SHP77 treated with DMSO at 0.1 percent for 48 hours (cell line): Measurements from ENCODE around the gene NASP.

Experiments
- DNase-seq: peaks from one replicate; lab custom pipeline; 2025; lab: John Stamatoyannopoulos, UW

NASP gene, protein sequence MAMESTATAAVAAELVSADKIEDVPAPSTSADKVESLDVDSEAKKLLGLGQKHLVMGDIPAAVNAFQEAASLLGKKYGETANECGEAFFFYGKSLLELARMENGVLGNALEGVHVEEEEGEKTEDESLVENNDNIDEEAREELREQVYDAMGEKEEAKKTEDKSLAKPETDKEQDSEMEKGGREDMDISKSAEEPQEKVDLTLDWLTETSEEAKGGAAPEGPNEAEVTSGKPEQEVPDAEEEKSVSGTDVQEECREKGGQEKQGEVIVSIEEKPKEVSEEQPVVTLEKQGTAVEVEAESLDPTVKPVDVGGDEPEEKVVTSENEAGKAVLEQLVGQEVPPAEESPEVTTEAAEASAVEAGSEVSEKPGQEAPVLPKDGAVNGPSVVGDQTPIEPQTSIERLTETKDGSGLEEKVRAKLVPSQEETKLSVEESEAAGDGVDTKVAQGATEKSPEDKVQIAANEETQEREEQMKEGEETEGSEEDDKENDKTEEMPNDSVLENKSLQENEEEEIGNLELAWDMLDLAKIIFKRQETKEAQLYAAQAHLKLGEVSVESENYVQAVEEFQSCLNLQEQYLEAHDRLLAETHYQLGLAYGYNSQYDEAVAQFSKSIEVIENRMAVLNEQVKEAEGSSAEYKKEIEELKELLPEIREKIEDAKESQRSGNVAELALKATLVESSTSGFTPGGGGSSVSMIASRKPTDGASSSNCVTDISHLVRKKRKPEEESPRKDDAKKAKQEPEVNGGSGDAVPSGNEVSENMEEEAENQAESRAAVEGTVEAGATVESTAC

DNA sequence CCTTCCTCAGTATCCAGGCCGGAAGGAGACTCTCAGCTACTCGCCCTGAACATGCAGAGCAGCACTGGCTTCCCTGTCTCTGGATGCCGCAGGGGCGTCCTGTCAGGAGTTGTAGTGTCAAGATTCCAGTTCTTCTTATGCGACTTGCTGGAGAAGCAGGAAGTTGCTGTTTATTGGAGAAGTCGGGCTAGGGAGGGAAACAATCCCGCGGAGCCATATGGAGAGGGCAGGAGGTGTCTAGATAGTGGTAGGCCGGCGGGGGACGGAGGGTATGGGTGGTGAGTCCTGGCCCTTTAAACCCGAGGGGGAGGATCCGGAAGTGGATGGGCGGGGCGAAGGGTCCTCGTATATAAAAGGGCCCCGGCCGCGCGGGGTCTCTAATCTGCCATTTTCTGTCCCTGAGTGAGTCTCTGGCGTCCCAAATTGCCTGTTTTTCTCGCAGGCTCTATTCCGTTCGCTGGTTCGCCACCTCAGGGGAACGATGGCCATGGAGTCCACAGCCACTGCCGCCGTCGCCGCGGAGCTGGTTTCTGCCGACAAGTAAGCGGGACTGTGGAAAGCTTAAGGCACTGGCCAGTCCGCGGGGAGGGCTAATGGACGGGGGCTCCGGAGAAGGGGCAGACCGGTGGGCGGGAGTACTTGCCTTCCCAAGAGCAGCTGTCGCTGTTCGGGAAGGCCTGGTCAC is at the start of gene NASP:
Gene NASP, plus strand, starts transcription at position 376 of the 685 bp plus-strand sequence. Its CDS starts 106 bp downstream, at position 482.
- peak; percentile 64 for DNase-seq

DNA sequence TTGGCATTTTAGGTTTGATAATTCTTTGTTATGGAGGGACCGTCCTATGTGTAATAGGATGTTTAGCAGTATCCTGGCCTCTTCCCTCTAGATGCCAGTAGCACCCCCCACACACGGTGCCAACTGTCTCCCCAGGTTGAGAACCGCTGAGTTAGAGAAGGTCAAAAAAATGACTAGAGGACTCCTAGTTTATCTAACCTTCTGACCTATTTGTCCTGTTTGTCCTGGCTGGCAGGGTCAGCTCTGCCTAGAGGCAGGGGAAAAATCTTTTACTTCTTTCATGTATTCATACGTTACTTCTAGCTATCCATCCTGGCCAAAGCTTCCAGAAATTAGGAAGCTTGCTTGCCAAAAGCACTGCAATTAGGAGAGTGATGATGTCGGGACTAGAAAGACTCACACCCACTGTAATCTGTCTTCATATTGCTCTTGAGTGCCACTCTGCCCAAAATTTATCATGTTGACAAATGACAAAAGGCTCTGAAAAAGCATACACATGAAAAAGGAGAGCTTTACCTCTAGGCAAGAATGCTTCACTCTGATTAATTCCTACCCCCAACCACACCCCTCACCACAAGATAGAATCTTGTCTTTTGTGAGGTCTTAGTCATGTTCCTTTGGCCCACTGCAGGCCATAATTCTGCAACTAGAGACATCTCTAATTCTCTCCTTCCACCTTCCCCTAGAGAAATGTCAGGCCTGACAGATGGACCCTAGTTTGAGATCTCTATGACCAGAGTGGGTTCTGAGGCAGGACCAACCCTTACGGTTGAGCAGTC is 47.7 kb upstream of the NASP start:
- no peak for DNase-seq

DNA sequence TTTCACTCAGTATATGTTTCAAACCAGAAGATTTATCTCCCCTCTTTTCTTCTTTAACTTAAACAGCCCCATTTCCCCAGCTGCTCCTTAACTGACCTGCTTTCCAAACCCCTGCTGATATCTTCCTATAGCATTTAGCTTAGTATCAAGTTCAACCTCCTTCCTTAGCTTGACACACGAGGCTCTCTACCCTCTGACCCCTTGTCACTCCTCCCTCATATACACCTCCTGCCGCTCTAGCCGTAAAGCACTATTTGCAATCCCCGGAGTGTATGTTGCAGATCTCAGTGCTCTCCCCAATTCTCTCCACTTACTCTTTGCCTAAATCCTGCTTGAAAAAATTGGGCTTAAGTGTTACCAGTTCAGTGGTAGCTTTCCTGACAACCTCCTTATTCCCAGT is 47.0 kb upstream of the NASP start:
- no peak for DNase-seq

DNA sequence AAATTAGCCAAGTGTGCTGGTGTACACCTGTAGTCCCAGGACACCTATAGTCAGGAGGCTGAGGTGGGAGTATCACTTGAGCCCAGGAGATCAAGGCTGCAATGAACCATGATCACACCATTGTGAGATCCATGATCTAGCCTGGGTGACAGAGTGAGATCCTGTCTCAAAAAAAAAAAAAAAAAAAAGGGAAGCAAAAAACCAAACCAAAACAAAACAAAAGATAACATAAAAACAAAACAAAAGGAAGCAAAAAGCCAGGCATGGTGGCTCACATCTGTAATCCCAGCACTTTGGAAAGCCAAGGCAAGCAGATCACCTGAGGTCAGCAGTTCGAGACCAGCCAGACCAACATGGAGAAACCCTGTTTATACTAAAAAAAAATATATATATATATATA is 42.6 kb upstream of the NASP start:
- no peak for DNase-seq

DNA sequence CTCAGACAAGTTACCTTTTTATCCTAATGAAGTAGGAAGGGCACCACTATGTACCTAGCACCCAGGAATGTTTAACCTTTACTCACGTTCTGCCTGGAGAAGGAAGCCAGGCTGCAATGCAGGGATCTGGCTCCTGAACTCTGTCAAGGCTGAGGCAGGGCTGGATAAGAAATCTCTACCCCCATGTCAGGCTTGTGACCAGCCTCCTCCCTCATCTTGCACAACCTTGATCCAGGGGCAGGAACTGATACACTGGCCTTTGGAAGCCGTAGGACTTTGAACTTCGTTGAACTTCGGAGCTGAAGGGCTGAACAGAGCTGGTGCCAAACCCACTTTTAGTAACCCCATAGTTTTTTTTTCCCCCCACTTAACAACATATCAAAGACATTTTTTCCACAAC is 41.2 kb upstream of the NASP start:
- DNase-seq: no peak

DNA sequence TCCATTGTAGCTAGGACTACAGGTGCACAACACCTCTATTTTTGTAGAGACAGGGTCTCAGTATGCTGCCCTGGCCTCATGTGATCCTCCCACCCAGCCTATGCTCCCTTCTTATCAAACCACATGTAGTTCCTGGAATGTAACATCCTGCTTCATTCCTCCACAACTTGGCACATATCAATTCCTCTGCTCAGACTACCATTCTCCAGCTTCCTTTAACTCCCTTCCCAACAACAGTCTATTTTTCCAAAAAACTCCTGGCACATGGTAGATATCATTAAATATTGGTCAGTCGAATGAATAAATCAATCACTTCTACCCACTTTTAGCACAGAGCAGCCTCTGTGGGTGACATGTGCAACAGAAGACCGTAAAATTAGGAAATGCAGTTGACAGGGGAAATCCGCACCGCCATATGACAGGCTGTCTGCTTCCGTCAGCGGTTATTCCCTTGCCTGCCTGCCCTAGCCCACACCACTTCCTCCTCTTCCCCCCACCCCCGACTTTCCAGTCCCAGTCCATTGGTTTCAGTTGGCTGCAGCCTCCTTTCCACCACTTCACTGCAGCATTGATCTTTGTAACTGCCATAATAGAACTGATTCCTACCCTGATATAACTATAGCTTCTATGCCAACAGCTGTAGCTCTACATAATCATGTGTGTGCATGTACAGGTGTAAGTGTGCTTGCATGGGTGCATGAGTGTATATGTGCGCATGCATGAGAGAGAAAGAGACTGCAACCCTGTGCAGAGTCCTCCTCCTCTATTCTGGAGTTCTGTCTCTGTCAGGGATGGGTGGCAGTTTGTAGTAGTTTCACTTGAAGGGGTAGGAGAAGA is 40.0 kb upstream of the NASP start:
- no peak for DNase-seq

DNA sequence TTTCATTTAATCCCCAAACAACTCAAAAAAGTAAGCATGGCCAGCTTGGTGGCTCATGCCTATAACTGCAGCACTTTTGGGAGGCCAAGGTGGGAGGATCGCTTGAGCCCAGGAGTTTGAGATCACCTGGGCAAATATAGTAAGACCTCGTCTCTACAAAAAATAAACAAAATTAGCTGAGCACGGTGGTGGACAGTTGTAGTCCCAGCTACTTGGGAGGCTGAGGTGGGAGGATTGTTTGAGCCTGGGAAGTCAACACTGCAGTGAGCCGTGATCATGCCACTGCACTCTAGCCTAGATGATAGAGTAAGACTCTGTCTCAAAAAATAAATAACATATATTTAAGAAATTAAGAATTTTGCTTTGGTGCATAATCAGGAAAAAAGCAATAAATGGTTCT is 39.3 kb upstream of the NASP start:
- DNase-seq: no peak

DNA sequence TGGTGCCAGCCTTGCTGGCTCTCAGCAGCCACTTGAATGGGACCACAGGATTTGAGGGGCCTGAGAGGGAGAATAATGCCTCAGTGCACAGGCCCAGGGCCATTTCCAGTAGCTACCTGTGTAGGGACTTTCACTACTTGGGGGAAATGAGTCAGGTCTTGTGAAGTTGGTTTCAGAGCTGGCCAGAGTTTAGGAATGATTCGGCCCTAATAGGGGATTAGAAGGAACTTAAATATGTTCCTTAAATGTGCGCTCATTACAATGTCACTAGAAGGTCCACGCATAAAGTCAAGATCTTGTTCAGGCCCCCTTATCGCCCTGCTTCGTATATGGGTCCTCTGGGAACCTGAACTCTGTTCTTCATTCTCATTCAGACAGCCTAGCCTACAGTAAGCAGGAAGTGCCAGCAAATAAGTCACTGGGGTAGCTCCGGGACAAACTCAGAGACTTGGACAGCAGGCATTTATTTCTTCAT is 38.8 kb upstream of the NASP start:
- no peak for DNase-seq

DNA sequence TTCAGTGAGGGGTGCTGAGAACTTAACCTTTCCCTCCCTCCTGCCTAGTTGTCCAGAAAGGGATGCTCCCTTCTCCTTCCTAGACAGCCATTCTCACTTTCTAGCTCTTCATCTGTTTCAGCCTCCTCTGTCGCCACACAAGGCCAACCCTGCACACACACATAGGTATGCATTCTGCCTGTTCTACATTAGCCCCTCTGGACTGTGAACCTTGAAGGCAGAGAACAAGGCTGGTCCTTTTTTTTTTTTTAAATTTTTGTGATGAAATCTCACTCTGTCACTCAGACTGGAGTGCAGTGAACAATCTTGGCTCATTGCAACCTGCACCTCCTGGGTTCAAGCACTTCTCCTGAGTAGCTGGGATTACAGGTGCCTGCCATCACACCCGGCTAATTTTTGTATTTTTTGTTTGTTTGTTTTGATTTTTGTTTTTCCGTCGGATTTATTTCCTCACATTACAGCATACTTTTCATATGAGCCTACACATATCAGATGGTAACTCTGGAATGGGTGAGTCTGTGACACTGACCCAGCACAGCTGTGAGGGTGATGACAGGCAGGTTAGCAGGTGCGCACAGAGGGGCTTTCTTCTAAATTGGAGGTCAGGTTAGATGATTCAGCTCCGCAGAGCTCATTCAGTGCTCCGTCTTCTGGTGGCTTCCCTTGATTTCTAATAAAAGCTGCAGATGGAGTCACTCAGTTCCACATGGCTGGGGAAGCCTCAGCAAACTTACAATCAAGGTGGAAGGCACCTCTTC is 38.1 kb upstream of the NASP start:
- DNase-seq: no peak

DNA sequence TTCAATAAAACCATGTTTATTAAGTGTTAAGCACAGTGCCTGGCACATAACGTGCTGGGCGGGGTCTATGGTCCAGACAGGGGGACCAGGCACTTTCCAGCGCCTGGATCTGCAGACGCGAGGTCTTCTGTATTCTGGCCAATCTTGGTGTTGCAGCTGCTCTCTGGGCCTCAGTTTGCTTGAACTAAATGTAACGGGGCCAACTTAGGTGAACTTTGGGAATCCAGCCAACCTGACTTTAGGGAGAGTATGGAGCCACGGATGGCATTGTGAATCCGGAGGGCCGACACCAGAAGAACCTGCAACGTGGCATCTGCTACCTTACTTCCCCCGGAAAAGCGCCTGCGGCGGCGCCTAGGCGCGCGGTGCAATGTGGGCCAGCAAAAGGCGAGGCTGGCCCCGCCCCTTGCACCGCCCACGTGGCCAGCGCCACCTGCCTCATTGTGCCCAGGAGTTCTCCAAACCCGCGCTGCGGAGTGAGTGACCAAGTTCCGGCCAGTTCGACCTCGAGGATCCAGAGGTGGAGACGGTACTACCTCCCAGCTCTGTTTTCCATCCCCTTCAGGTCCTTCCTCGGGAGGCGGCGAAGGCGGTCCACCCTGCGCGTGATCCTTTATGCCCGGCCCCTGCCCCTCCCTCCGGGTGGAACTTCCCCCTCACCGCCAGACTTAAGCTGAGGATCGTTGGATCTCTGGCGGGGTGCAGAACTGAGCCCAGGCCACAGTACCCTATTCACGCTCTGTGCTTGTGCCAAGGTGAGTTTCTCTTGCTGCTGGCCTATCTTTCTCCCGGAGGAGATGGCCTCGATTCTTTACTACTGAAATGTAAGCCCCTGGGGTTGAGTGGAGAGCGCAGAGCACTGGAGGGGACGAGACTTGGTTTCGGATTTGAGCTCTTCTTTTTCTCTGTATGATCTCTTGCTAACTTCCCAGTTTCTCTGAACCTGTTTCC is 33.2 kb upstream of the NASP start, which contains the start of gene AKR1A1:
Gene AKR1A1, plus strand, starts transcription at position 426 of the 951 bp plus-strand sequence. CDS start 10,969 bp downstream, outside the sequence.
- DNase-seq: peak; percentile 89

DNA sequence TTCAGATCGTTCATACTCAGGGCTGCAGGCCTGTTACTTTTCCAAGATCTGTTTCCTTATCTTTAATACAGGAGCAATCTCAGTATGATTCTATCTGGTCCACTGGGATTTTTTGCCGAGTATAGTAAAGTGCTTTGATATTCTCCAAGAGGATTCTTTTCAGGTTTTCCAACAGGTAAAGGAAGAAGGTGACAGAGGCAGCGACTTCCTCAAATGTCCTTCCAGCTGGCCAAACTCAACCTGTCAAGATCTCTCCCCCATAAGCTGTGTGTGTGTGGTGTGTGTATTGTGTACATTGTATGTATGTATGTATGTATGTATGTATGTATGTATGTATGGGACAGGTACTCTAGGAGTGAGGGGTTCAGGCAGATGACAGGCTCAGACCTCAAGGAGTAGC is 32.2 kb upstream of the NASP start:
- no peak for DNase-seq

DNA sequence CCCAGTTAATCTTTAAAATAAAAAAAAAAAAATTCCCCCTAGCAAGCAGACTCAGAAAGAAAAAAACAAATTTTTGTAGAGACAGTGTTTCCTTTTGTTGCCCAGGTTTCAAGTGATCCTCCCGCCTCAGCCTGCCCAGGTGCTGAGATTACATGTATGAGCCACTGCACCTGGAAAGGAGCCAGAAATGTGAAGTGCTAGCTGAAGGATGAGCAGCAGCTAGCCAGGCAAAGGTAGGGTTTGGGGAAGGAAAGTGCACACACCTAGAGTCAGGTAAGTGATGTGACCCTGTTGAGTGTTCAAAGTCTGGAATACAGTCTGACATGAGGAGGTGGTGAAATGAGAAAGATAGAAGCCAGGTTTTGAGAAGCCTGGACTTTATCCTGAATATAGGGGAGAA is 31.5 kb upstream of the NASP start:
- DNase-seq: no peak

DNA sequence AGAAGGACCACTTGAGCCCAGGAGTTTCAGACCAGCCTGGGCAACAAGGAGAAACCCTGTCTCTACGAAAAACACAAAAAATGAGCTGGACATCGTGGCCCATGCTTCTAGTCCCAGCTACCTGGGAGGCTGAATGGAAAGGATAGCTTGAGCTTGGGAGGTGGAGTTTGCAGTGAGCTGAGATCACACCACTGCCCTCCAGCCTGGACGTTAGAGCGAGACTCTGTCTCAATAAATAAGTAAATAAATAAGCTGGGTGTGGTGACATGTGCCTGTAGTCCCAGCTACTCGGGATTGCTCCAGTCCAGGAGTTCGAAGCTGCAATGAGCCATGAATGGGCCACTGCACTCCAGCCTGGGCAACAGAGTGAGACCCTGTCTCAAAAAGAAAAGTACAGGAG is 29.6 kb upstream of the NASP start:
- DNase-seq: no peak

DNA sequence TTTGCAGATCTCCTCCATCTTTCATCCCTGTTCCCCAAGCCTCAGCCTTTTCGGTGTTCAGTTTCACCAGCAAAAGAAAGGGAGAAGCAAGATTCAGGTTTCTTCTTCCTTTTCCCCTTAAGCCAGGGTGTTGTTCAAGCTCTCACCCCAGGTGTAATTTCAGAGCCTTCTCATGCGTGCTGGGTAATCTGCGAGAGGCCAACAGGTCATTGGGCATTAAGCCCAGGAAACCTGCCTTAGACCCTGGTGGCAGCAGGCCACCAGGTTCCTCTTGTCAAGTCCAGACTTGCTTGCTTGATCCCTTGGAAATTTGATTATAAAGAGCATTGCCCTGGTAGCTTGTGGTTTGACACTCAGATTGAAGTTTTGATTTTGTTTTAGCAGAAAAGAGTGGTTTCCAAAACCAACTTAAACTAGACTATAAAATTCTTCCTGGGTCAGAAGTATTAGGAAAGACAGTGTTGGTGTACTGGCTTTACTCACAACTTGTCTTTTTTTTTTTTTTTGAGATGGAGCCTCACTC is 26.4 kb upstream of the NASP start:
- no peak for DNase-seq

DNA sequence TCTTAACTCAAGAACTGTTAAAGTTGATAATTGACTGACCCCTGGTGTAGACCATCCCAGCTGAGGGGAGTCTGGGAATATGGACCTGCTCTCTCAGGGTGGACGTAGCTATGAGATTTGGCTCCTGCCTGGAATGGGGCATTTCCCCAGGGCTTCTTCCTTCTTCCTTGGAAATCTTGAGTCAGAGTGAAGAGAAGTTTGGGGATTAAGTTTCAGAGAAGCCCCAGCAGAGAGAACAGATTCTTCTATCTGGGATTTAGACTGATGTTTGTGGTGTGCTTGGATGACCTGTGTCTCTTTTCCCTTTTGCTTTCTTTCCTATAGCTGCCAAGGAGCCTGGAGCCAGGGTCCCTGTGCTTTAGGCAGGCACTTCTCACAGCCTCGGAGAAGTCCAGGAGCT is 20.0 kb upstream of the NASP start:
- DNase-seq: no peak

DNA sequence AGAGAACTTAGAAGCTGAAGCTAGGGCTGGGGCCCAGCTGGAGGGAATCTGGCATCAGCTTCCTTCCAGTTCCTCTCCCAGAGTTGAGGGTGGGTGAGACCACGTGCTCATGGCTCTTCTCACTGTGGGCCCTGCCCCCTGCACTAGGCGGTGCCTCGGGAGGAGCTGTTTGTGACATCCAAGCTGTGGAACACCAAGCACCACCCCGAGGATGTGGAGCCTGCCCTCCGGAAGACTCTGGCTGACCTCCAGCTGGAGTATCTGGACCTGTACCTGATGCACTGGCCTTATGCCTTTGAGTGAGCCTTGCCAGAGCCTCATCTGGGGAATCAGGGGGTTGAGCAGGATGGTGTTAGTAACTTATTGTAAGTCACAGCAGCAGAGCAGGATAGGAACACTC is 17.1 kb upstream of the NASP start:
- DNase-seq: no peak

DNA sequence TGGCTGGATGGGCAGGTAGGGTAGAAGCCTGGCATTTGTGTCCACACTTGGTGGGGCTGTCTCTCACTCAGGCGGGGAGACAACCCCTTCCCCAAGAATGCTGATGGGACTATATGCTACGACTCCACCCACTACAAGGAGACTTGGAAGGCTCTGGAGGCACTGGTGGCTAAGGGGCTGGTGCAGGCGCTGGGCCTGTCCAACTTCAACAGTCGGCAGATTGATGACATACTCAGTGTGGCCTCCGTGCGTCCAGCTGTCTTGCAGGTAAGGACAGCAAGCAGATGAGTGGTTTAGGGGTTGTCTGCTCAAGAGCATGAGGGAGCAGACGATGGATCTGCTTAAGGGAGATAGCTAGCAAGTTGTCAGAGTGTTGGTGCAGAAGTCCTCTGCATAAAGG is 15.9 kb upstream of the NASP start:
- DNase-seq: no peak

DNA sequence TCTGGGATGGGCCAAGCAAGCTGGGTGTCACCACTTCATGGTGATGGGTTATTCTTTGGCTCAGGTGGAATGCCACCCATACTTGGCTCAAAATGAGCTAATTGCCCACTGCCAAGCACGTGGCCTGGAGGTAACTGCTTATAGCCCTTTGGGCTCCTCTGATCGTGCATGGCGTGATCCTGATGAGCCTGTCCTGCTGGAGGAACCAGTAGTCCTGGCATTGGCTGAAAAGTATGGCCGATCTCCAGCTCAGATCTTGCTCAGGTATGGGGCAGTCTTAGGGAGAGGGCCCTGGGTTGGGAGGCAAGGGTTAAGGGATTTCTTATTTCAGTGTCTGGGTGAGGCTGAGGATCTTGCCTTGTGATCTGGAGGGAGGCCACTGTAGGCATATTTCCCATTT is 15.4 kb upstream of the NASP start:
- no peak for DNase-seq

DNA sequence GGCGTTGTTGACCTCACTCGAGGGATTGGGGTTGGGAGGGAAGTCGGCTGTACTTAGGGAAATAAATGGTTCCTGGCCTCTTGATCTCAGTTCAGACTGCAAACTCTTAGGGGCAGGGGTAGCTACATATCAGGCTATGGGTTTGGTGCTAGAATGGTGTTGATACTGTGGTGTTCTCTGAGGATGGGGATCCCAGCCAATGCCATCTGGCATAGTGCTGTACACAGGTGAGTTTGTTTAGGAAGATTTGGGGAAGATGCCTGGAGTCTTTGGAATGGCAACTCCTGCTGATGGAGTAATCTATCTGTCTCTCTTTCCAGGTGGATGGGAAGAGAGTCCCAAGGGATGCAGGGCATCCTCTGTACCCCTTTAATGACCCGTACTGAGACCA is 14.3 kb upstream of the NASP start:
- no peak for DNase-seq
